ENCODE measurements around the gene RGS9.

Gene RGS9

GRCh38 chr17:65181237-65182061 lies 44.3 kb downstream of the RGS9 start:
- no peak for DNase-seq (ENCODE audit: low read depth in 1 of 2, low spot score in 1 of 2)

- DNase-seq (ENCODE audit: low read depth in 1 of 2, low spot score in 1 of 2) = no peak
Measured at GRCh38 chr17:65182233-65182632, 45.1 kb downstream of the RGS9 start.

GRCh38 chr17:65183736-65184135 lies 46.6 kb downstream of the RGS9 start:
- DNase-seq (ENCODE audit: low read depth in 1 of 2, low spot score in 1 of 2) = no peak

GRCh38 chr17:65184235-65184959 lies 47.2 kb downstream of the RGS9 start:
- DNase-seq (ENCODE audit: low read depth in 1 of 2, low spot score in 1 of 2) = no peak

- no peak for DNase-seq (ENCODE audit: low read depth in 1 of 2, low spot score in 1 of 2)
Measured at GRCh38 chr17:65185062-65185461, 47.9 kb downstream of the RGS9 start.

GRCh38 chr17:65185668-65186382 lies 48.7 kb downstream of the RGS9 start:
- DNase-seq (ENCODE audit: low read depth in 1 of 2, low spot score in 1 of 2) = no peak

GRCh38 chr17:65190467-65191097 lies 53.4 kb downstream of the RGS9 start:
- DNase-seq (ENCODE audit: low read depth in 1 of 2, low spot score in 1 of 2) = no peak

GRCh38 chr17:65191811-65192740 lies 54.9 kb downstream of the RGS9 start:
- no peak for DNase-seq (ENCODE audit: low read depth in 1 of 2, low spot score in 1 of 2)

- DNase-seq (ENCODE audit: low read depth in 1 of 2, low spot score in 1 of 2) = no peak
Measured at GRCh38 chr17:65193305-65193704, 56.1 kb downstream of the RGS9 start.

GRCh38 chr17:65193716-65194293 lies 56.6 kb downstream of the RGS9 start:
- no peak for DNase-seq (ENCODE audit: low read depth in 1 of 2, low spot score in 1 of 2)

- DNase-seq (ENCODE audit: low read depth in 1 of 2, low spot score in 1 of 2) = no peak
Measured at GRCh38 chr17:65194670-65195334, 57.6 kb downstream of the RGS9 start.

- DNase-seq (ENCODE audit: low read depth in 1 of 2, low spot score in 1 of 2) = no peak
Measured at GRCh38 chr17:65195716-65196115, 58.5 kb downstream of the RGS9 start.

GRCh38 chr17:65196617-65197016 lies 59.4 kb downstream of the RGS9 start:
- no peak for DNase-seq (ENCODE audit: low read depth in 1 of 2, low spot score in 1 of 2)

- no peak for DNase-seq (ENCODE audit: low read depth in 1 of 2, low spot score in 1 of 2)
Measured at GRCh38 chr17:65197201-65197600, 60.0 kb downstream of the RGS9 start.

GRCh38 chr17:65198653-65199382 lies 61.6 kb downstream of the RGS9 start:
- no peak for DNase-seq (ENCODE audit: low read depth in 1 of 2, low spot score in 1 of 2)

- DNase-seq (ENCODE audit: low read depth in 1 of 2, low spot score in 1 of 2) = no peak
Measured at GRCh38 chr17:65201331-65201730, 64.2 kb downstream of the RGS9 start.

GRCh38 chr17:65202844-65203571 lies 65.8 kb downstream of the RGS9 start:
- DNase-seq (ENCODE audit: low read depth in 1 of 2, low spot score in 1 of 2) = no peak

GRCh38 chr17:65204001-65204400 lies 66.8 kb downstream of the RGS9 start:
- DNase-seq (ENCODE audit: low read depth in 1 of 2, low spot score in 1 of 2) = no peak
